Stomach (tissue), 9 donors: ENCODE measurements around the gene GNPAT. TPM values are rescaled to one million over a fixed set of nuclear protein-coding genes. Genes with fewer than 3 reads are reported as not detected.

Source experiments
- DNase-seq, 2 donors: peaks; one replicate each; pipeline versions ENCODE4 v3.0.0 to v3.0.0-alpha.2; 2013 to 2019
- H3K27ac ChIP-seq, 5 donors: fragments of 200-600 bp in 4 of 5; sonication (generic) in 4 of 5; one replicate each; pipeline ENCODE4 v1.5.1; 2013 to 2019; ENCODE audit warnings: mild to moderate bottlenecking in 1 of 5, moderate library complexity in 1 of 5
- H3K27me3 ChIP-seq, 3 donors: fragments of 200-600 bp; sonication (generic); one replicate each; pipeline ENCODE4 v1.5.1; 2017 to 2019; ENCODE audit warnings: mixed run types in 1 of 3
- H3K36me3 ChIP-seq, 4 donors: fragments of 200-600 bp; sonication (generic); 1 replicate in 3 of 4; 2 replicates in 1 of 4; pipeline ENCODE4 v1.5.1; 2016 to 2019
- H3K4me1 ChIP-seq, 4 donors: fragments of 200-600 bp; sonication (generic); one replicate each; pipeline ENCODE4 v1.5.1; 2016 to 2019
- H3K4me3 ChIP-seq, 4 donors: fragments of 200-600 bp; sonication (generic) in 3 of 4; one replicate each; pipeline ENCODE4 v1.5.1; 2016 to 2019; ENCODE audit warnings: mild to moderate bottlenecking in 1 of 4
- H3K9me3 ChIP-seq, 4 donors: fragments of 200-600 bp; sonication (generic); one replicate each; pipeline ENCODE4 v1.5.1; 2016 to 2019
- EP300 ChIP-seq: sonication (generic); formaldehyde crosslinking; IDR thresholded peaks from one replicate; pipeline ENCODE4 v1.6.1; 2017; ENCODE audit warnings: antibody characterized with exemption
- POLR2A ChIP-seq, 4 donors: fragments of 450-650 bp; IDR thresholded peaks; one replicate each; pipeline ENCODE4 v1.6.1; 2016; ENCODE audit warnings: antibody characterized with exemption in 4 of 4, control low read depth in 2 of 4, mild to moderate bottlenecking in 1 of 4, moderate library complexity in 1 of 4
- POLR2AphosphoS5 ChIP-seq, 3 donors: sonication (generic); formaldehyde crosslinking; IDR thresholded peaks; one replicate each; pipeline ENCODE4 v1.6.1; 2016; ENCODE audit warnings: antibody characterized with exemption in 3 of 3
- WGBS, 5 donors: extraction: QIAGEN DNeasy Blood & Tissue Kit in 3 of 5; methylation state at CpG; one replicate each; pipeline versions ENCODE4 v1.1.5 to v1.1.7; 2013 to 2018; 5-methylcytosine and 5-hydroxymethylcytosine counted together
- intact Hi-C: fragments of 100-400 bp; cut with DNase I; formaldehyde crosslinking; loops from one replicate; pipeline ENCODE4 v1.15.1; 2023; ENCODE audit warnings: low total_unique reads
- polyA plus RNA-seq, 3 donors: library from polyadenylated mRNA; stranded (reverse); fragments of 200-250 nt; gene quantifications; one replicate each; pipeline ENCODE4 v1.2.3, GENCODE V29; 2013
- total RNA-seq, 5 donors: library from RNA; depleted of rRNA; stranded (reverse); fragments of >200 nt; gene quantifications; one replicate each; pipeline versions ENCODE4 v1.1.0 to v1.2.3, GENCODE V29; 2014 to 2016
- TF ChIP-seq, protein P1 (sequence below), 7 experiments: fragments of 450-650 bp in 4 of 7; fragments of 200-600 bp in 3 of 7; sonication (generic) in 3 of 7; IDR thresholded peaks; one replicate each; pipeline ENCODE4 v1.5.1; 2016 to 2019; ENCODE audit warnings: antibody characterized with exemption in 7 of 7, control low read depth in 2 of 7, mild to moderate bottlenecking in 1 of 7
- donor health status: healthy with polysubstance abuse.
- donor health status: Bipolar disorder and iron deficiency.
- donor health status: healthy.

Gene GNPAT
- total and polyA plus RNA-seq, 8 donors, result 35.9 to 76.8 (median 44.9) TPM

DNA sequence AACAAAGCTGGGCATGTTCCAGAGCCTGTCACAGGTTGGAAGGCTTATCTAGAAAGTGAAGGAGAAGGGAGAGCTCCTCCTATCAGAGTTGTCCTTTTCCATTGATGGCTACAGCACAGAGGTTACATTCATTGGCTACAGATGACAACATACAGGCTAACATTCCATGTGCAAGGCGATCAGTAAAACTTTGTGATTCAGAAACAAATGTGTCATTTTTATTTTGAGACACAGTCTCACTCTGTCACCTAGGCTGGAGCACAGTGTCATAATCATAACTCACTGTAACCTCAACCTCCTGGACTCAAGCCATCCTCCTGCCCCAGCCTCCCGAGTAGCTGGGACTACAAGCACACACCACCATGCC, 46.6 kb upstream of the GNPAT start:
- no peak overlapping the region for H3K4me3 ChIP-seq
- peaks cover 5 to 16% (median 11%) of the 10 kb centered on the region in 4 donors for H3K4me1 ChIP-seq
- H3K27me3 ChIP-seq, result peaks cover 0 to 12% (median 0%) of the 10 kb centered on the region in 3 donors
- 73 to 87% (median 81%) methylated on average over 2 of the region's 2 CpGs for WGBS, 5 donors
- TF ChIP-seq POLR2AphosphoS5 (IDR thresholded peaks at IDR 0.05) (no peak), POLR2A (IDR thresholded peaks at IDR 0.05) (no peak), EP300 (no peak)
- TF ChIP-seq, protein P1, sequence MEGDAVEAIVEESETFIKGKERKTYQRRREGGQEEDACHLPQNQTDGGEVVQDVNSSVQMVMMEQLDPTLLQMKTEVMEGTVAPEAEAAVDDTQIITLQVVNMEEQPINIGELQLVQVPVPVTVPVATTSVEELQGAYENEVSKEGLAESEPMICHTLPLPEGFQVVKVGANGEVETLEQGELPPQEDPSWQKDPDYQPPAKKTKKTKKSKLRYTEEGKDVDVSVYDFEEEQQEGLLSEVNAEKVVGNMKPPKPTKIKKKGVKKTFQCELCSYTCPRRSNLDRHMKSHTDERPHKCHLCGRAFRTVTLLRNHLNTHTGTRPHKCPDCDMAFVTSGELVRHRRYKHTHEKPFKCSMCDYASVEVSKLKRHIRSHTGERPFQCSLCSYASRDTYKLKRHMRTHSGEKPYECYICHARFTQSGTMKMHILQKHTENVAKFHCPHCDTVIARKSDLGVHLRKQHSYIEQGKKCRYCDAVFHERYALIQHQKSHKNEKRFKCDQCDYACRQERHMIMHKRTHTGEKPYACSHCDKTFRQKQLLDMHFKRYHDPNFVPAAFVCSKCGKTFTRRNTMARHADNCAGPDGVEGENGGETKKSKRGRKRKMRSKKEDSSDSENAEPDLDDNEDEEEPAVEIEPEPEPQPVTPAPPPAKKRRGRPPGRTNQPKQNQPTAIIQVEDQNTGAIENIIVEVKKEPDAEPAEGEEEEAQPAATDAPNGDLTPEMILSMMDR (IDR thresholded peaks at IDR 0.05), result no peak
- no peak for DNase-seq
- intact Hi-C loops, result no loop called here
- H3K9me3 ChIP-seq, result peaks cover 0 to 11% (median 5%) of the 10 kb centered on the region in 4 donors
- H3K36me3 ChIP-seq, result no peaks in the 10 kb centered on the region
- no peak overlapping the region for H3K27ac ChIP-seq

- TF ChIP-seq POLR2A (IDR thresholded peaks at IDR 0.05), result no peak
- no peak for TF ChIP-seq POLR2AphosphoS5 (IDR thresholded peaks at IDR 0.05)
- no peak for TF ChIP-seq EP300
- TF ChIP-seq, protein P1 (IDR thresholded peaks at IDR 0.05), result no peak
- 67 to 76% (median 73%) methylated on average over 8 of the region's 8 CpGs for WGBS, 5 donors
- DNase-seq, result no peak
- Histone ChIP-seq H3K36me3 (no peaks in the 10 kb centered on the region), H3K4me3 (no peak overlapping the region), H3K9me3 (peaks cover 0 to 7% (median under 1%) of the 10 kb centered on the region in 4 donors), H3K27me3 (peaks cover 0 to 7% (median 0%) of the 10 kb centered on the region in 3 donors), H3K27ac (no peak overlapping the region), H3K4me1 (peaks cover 5 to 16% (median 11%) of the 10 kb centered on the region in 4 donors)
- intact Hi-C loops, result no loop called here
These were observed 46.0 kb upstream of the GNPAT start for GRCh38 chr1:231194843-231195516.

DNA sequence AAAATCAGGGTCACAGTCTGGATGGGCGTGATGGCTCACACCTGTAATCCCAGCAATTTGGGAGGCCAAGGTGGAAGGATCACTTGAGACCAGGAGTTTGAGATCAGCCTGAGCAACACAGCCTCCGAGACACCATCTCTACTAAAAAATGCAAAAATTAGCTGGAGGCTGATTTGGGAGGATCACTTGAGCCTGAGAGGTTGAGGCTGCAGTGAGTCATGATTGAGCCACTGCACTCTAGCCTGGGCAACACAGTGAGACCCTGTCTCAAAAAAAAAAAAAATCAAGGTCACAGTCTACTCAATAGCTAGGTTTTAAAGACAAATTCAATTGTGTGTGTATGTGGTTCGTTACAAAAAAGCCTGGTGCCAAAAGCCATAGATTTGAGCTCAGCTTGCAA, 44.7 kb upstream of the GNPAT start:
- Histone ChIP-seq H3K27ac (no peak overlapping the region), H3K36me3 (no peaks in the 10 kb centered on the region), H3K4me3 (no peak overlapping the region), H3K4me1 (peaks cover 5 to 16% (median 11%) of the 10 kb centered on the region in 4 donors), H3K9me3 (no peaks in the 10 kb centered on the region), H3K27me3 (peaks cover 0 to 14% (median 0%) of the 10 kb centered on the region in 3 donors)
- intact Hi-C loops, result no loop called here
- TF ChIP-seq POLR2AphosphoS5 (IDR thresholded peaks at IDR 0.05), result no peak
- no peak for TF ChIP-seq EP300
- TF ChIP-seq, protein P1 (IDR thresholded peaks at IDR 0.05), result no peak
- no peak for TF ChIP-seq POLR2A (IDR thresholded peaks at IDR 0.05)
- WGBS, 5 donors, result 84 to 93% (median 92%) methylated on average over 3 of the region's 3 CpGs
- DNase-seq, result no peak

DNA sequence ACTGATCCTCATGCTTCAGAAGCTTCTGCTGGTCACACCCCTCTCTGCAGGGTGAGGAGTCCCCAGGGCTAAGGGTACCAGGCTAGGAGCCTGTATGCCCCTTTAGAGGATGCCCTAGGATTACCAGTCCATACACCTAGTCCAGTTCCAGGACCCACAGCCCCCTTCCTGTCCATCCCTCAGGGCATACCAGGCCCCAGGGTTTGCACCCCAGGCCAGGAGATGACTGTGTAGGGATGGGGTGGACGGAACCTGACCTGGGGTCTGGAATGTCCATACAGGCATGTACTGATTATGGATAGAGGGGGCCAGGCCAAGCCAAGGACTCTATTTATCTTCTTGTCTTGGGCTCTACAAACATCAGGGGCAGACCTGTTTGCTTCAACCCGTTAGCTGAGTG, 44.3 kb upstream of the GNPAT start:
- Histone ChIP-seq H3K27ac (no peak overlapping the region), H3K27me3 (peaks cover 0 to 18% (median 0%) of the 10 kb centered on the region in 3 donors), H3K9me3 (no peaks in the 10 kb centered on the region), H3K36me3 (no peaks in the 10 kb centered on the region), H3K4me1 (peaks cover 5 to 16% (median 11%) of the 10 kb centered on the region in 4 donors), H3K4me3 (no peak overlapping the region)
- no peak for DNase-seq
- TF ChIP-seq EP300 (no peak), POLR2A (IDR thresholded peaks at IDR 0.05) (no peak), POLR2AphosphoS5 (IDR thresholded peaks at IDR 0.05) (no peak)
- TF ChIP-seq, protein P1 (IDR thresholded peaks at IDR 0.05), result no peak
- 76 to 87% (median 84%) methylated on average over 2 of the region's 2 CpGs for WGBS, 5 donors
- intact Hi-C loops, result no loop called here
